K562 (cell line): ENCODE data around the gene CYP46A1.

Experiments
- ADNP ChIP-seq: fragments of 200-800 bp; sonication (Bioruptor generic); IDR thresholded peaks from 2 replicates; pipeline ENCODE4 v1.6.1; 2016; ENCODE audit warnings: missing genetic modification characterization, missing compliant biosample characterization
- BRCA1 ChIP-seq, 2 experiments: fragments of 450-650 bp in 1 of 2; sonication (generic) in 1 of 2; formaldehyde crosslinking in 1 of 2; IDR thresholded peaks; 2 replicates each; pipeline versions ENCODE4 v1.5.0 to v1.6.1; 2017 to 2020; ENCODE audit warnings: mild to moderate bottlenecking in 1 of 2, missing genetic modification reagents in 1 of 2
- ELF1 ChIP-seq: fragments of 200-800 bp; sonication (Bioruptor generic); IDR thresholded peaks from 2 replicates; pipeline ENCODE4 v1.6.1; 2016; ENCODE audit warnings: missing genetic modification characterization, missing compliant biosample characterization
- ELF4 ChIP-seq: fragments of 450-650 bp; formaldehyde crosslinking; IDR thresholded peaks from 2 replicates; pipeline ENCODE4 v1.4.0; 2022; ENCODE audit warnings: missing genetic modification characterization
- POLR2A ChIP-seq: fragments of 450-650 bp; conservative IDR thresholded peaks from 2 replicates; pipeline ENCODE4 v1.6.1; 2016
- SRSF1 ChIP-seq: fragments of 200-400 bp; formaldehyde crosslinking; IDR thresholded peaks from 2 replicates; pipeline ENCODE4 v1.6.1; 2017; ENCODE audit warnings: mild to moderate bottlenecking, low read depth, low read length, moderate library complexity
- TAF1 ChIP-seq: IDR thresholded peaks from 2 replicates; pipeline ENCODE4 v1.6.1; 2011; ENCODE audit warnings: mild to moderate bottlenecking, low read length, moderate library complexity; ENCODE audit not compliant: insufficient read depth, control insufficient read depth, severe bottlenecking; ENCODE audit errors: extremely low read depth
- TF ChIP-seq, protein P1 (sequence below): fragments of 450-650 bp; IDR thresholded peaks from 2 replicates; pipeline ENCODE4 v1.6.1; 2018; ENCODE audit warnings: mild to moderate bottlenecking, low read depth; ENCODE audit not compliant: partially characterized antibody
- TF ChIP-seq, protein P2 (sequence below), 3 experiments: IDR thresholded peaks in 2 of 3; conservative IDR thresholded peaks in 1 of 3; 2 replicates each; pipeline ENCODE4 v1.5.1; 2011 to 2012; ENCODE audit warnings: low read length in 3 of 3, mild to moderate bottlenecking in 3 of 3, control low read depth in 2 of 3, improper control_type of control experiment in 1 of 3, inconsistent platforms in 1 of 3, low read depth in 1 of 3, mixed read lengths in 1 of 3, moderate library complexity in 1 of 3; ENCODE audit not compliant: insufficient read depth in 2 of 3

DNA sequence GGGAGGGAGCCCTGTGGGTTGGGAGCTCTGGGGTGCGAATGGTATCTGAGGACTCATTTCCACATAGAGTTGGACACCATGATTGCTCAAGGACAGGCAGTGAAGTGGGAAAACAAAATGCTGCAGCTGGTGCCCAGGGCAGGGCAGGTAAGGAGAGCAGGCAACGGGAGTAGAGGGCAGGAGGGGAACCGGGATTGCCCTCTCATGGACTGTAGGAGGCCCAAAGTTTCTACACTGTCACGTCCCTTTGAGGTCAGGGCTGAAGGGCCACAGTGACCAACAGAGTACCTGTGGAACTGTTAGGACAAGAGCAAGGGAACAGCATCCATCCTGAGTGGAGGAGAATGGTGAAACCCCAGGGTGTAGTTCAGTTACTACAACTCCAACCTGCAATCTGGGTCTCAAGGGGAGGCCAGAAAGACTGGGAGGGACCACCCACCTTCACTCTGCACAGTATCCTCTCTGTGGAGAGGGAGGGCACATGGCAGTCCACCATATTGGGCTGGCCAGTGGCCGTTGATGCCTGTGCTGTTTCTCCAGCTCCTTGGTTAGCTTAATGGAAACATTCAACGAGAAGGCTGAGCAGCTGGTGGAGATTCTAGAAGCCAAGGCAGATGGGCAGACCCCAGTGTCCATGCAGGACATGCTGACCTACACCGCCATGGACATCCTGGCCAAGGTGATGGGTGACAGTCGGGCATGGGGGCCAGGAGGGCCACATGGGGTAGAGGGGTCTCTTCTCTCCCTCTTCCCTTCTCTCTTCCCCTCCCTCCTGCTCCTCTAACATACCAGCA, 22.2 kb downstream of the CYP46A1 start:
- TF ChIP-seq, protein P1, sequence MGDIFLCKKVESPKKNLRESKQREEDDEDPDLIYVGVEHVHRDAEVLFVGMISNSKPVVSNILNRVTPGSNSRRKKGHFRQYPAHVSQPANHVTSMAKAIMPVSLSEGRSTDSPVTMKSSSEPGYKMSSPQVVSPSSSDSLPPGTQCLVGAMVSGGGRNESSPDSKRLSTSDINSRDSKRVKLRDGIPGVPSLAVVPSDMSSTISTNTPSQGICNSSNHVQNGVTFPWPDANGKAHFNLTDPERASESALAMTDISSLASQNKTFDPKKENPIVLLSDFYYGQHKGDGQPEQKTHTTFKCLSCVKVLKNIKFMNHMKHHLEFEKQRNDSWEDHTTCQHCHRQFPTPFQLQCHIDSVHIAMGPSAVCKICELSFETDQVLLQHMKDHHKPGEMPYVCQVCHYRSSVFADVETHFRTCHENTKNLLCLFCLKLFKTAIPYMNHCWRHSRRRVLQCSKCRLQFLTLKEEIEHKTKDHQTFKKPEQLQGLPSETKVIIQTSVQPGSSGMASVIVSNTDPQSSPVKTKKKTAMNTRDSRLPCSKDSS, result no peak
- TF ChIP-seq TAF1 (no peak), BRCA1 (IDR thresholded peaks at IDR 0.05) (no peak), BRCA1 (CRISPR knock-in tag; IDR thresholded peaks at IDR 0.05) (no peak), ELF4 (CRISPR knock-in tag) (no peak), ELF1 (tag) (no peak), ADNP (tag) (no peak), SRSF1 (no peak), POLR2A (no peak)
- TF ChIP-seq, protein P2, sequence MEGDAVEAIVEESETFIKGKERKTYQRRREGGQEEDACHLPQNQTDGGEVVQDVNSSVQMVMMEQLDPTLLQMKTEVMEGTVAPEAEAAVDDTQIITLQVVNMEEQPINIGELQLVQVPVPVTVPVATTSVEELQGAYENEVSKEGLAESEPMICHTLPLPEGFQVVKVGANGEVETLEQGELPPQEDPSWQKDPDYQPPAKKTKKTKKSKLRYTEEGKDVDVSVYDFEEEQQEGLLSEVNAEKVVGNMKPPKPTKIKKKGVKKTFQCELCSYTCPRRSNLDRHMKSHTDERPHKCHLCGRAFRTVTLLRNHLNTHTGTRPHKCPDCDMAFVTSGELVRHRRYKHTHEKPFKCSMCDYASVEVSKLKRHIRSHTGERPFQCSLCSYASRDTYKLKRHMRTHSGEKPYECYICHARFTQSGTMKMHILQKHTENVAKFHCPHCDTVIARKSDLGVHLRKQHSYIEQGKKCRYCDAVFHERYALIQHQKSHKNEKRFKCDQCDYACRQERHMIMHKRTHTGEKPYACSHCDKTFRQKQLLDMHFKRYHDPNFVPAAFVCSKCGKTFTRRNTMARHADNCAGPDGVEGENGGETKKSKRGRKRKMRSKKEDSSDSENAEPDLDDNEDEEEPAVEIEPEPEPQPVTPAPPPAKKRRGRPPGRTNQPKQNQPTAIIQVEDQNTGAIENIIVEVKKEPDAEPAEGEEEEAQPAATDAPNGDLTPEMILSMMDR (IDR thresholded peaks at IDR 0.05 in 2 of 3, conservative IDR thresholded peaks at IDR 0.05 in 1 of 3; ENCODE audit: insufficient read depth in 2 of 3, low read depth in 1 of 3, low read length in 3 of 3), result no peak
